WTC11 (cell line): ENCODE data around the gene MAPK11. TPM values are rescaled to one million over a fixed set of nuclear protein-coding genes. Genes with fewer than 3 reads are reported as not detected.

ENCODE experiments used
- ATAC-seq: fragments of 200-7000 bp; cut with Tn5 transposase; 2 replicates; pipeline ENCODE4 v1.10.0; 2021; ENCODE audit warnings: mild to moderate bottlenecking, moderate library complexity
- CTCF ChIA-PET: fragments of 300-600 bp; sonication (Branson Sonifier 250); formaldehyde crosslinking; loops from one replicate; lab custom pipeline; 2021; ENCODE audit warnings: antibody characterized with exemption; lab: Charles Lee
- POLR2A ChIA-PET: fragments of 350-600 bp; sonication (Branson Sonifier 250); formaldehyde crosslinking; loops from one replicate; lab custom pipeline; 2021; ENCODE audit warnings: antibody characterized with exemption; lab: Charles Lee
- DNase-seq: peaks from one replicate; pipeline ENCODE4 v3.0.0; 2021; ENCODE audit warnings: low spot score
- H3K27ac Mint-ChIP-seq: 2 replicates; pipeline ENCODE4 v1.8.0; 2021; ENCODE audit warnings: mixed read lengths
- H3K27me3 Mint-ChIP-seq: 2 replicates; pipeline ENCODE4 v1.8.0; 2021; ENCODE audit warnings: low read depth, mild to moderate bottlenecking, moderate library complexity, mixed read lengths
- H3K36me3 Mint-ChIP-seq: 2 replicates; pipeline ENCODE4 v1.8.0; 2021; ENCODE audit warnings: mixed read lengths
- H3K4me1 Mint-ChIP-seq: 2 replicates; pipeline ENCODE4 v1.8.0; 2022; ENCODE audit warnings: mixed read lengths
- H3K4me3 Mint-ChIP-seq: 2 replicates; pipeline ENCODE4 v1.8.0; 2021; ENCODE audit warnings: mild to moderate bottlenecking, moderate library complexity, mixed read lengths
- H3K9me3 Mint-ChIP-seq: 2 replicates; pipeline ENCODE4 v1.8.0; 2021; ENCODE audit warnings: mixed read lengths
- ATF1 ChIP-seq: sonication (generic); formaldehyde crosslinking; IDR thresholded peaks from 2 replicates; pipeline ENCODE4 v1.8.1; 2023; ENCODE audit warnings: mild to moderate bottlenecking, moderate library complexity, missing genetic modification reagents
- CREB1 ChIP-seq: sonication (generic); formaldehyde crosslinking; IDR thresholded peaks from 2 replicates; pipeline ENCODE4 v1.8.0; 2023; ENCODE audit warnings: mild to moderate bottlenecking, missing genetic modification reagents
- EMX1 ChIP-seq: fragments of 250-450 bp; sonication (Bioruptor Pico); IDR thresholded peaks from 2 replicates; pipeline ENCODE4 v1.8.0; 2021; ENCODE audit warnings: mild to moderate bottlenecking
- ESRRA ChIP-seq: sonication (generic); formaldehyde crosslinking; IDR thresholded peaks from 2 replicates; pipeline ENCODE4 v1.8.1; 2022; ENCODE audit warnings: mild to moderate bottlenecking, missing genetic modification reagents, borderline replicate concordance
- ETV6 ChIP-seq: sonication (generic); formaldehyde crosslinking; IDR thresholded peaks from 2 replicates; pipeline ENCODE4 v1.8.1; 2022; ENCODE audit warnings: mild to moderate bottlenecking, missing genetic modification reagents
- FOXK1 ChIP-seq: sonication (generic); formaldehyde crosslinking; IDR thresholded peaks from 2 replicates; pipeline ENCODE4 v1.8.0; 2022; ENCODE audit warnings: mild to moderate bottlenecking, moderate library complexity, missing genetic modification reagents
- GRHL2 ChIP-seq: fragments of 250-450 bp; sonication (Bioruptor Pico); IDR thresholded peaks from 2 replicates; pipeline ENCODE4 v1.8.0; 2022; ENCODE audit warnings: mild to moderate bottlenecking, moderate library complexity; ENCODE audit not compliant: insufficient replicate concordance, severe bottlenecking
- JAZF1 ChIP-seq: fragments of 250-450 bp; sonication (Bioruptor Pico); IDR thresholded peaks from 2 replicates; pipeline ENCODE4 v1.9.0; 2021; ENCODE audit warnings: moderate library complexity, mild to moderate bottlenecking, inconsistent platforms
- NFATC4 ChIP-seq: fragments of 250-450 bp; sonication (Bioruptor Pico); IDR thresholded peaks from 2 replicates; pipeline ENCODE4 v1.9.0; 2021; ENCODE audit warnings: mild to moderate bottlenecking
- NR3C1 ChIP-seq: sonication (generic); formaldehyde crosslinking; conservative IDR thresholded peaks from 2 replicates; pipeline ENCODE4 v1.8.1; 2023; ENCODE audit warnings: low read depth, mild to moderate bottlenecking, missing genetic modification reagents
- RELA ChIP-seq: sonication (generic); formaldehyde crosslinking; IDR thresholded peaks from 2 replicates; pipeline ENCODE4 v1.8.1; 2022; ENCODE audit warnings: missing genetic modification reagents, mild to moderate bottlenecking, borderline replicate concordance
- RORB ChIP-seq: fragments of 250-450 bp; sonication (Bioruptor Pico); IDR thresholded peaks from 2 replicates; pipeline ENCODE4 v1.9.0; 2021; ENCODE audit warnings: mild to moderate bottlenecking
- SMAD4 ChIP-seq: sonication (generic); formaldehyde crosslinking; IDR thresholded peaks from 2 replicates; pipeline ENCODE4 v1.8.0; 2022; ENCODE audit warnings: mild to moderate bottlenecking, missing genetic modification reagents
- SP1 ChIP-seq: sonication (generic); formaldehyde crosslinking; conservative IDR thresholded peaks from 2 replicates; pipeline ENCODE4 v1.8.1; 2022; ENCODE audit warnings: missing genetic modification reagents
- TCF7 ChIP-seq: sonication (generic); formaldehyde crosslinking; IDR thresholded peaks from 2 replicates; pipeline ENCODE4 v1.8.0; 2022; ENCODE audit warnings: mild to moderate bottlenecking, low read depth, missing genetic modification reagents, moderate library complexity
- ZBTB21 ChIP-seq: sonication (generic); formaldehyde crosslinking; IDR thresholded peaks from 2 replicates; pipeline ENCODE4 v1.8.1; 2023; ENCODE audit warnings: mild to moderate bottlenecking, missing genetic modification reagents, borderline replicate concordance
- total RNA-seq: library from RNA; stranded (reverse); gene quantifications from 3 replicates; pipeline ENCODE4 v1.2.3, GENCODE V29; 2021
- TF ChIP-seq, protein P1 (sequence below): fragments of 200-600 bp; IDR thresholded peaks from 2 replicates; pipeline ENCODE4 v1.8.0; 2022; ENCODE audit warnings: antibody characterized with exemption
- TF ChIP-seq, protein P2 (sequence below): fragments of 250-450 bp; sonication (Bioruptor Pico); IDR thresholded peaks from 2 replicates; pipeline ENCODE4 v2.1.2; 2022; ENCODE audit warnings: mild to moderate bottlenecking, moderate library complexity
- TF ChIP-seq, protein P3 (sequence below): sonication (generic); formaldehyde crosslinking; IDR thresholded peaks from 2 replicates; pipeline ENCODE4 v1.8.1; 2023; ENCODE audit warnings: mild to moderate bottlenecking, missing genetic modification reagents, moderate library complexity
- TF ChIP-seq, protein P4 (sequence below): sonication (generic); formaldehyde crosslinking; IDR thresholded peaks from 2 replicates; pipeline ENCODE4 v1.8.0; 2022; ENCODE audit warnings: missing genetic modification reagents
- TF ChIP-seq, protein P5 (sequence below): sonication (generic); formaldehyde crosslinking; IDR thresholded peaks from 2 replicates; pipeline ENCODE4 v1.8.0; 2022; ENCODE audit warnings: mild to moderate bottlenecking, missing genetic modification reagents
- TF ChIP-seq, protein P6 (sequence below): fragments of 250-450 bp; sonication (Bioruptor Pico); IDR thresholded peaks from 2 replicates; pipeline ENCODE4 v1.9.0; 2021; ENCODE audit warnings: mild to moderate bottlenecking

The MAPK11 gene
- total RNA-seq, 1 experiment from 2014 or later = 2.3 TPM

DNA sequence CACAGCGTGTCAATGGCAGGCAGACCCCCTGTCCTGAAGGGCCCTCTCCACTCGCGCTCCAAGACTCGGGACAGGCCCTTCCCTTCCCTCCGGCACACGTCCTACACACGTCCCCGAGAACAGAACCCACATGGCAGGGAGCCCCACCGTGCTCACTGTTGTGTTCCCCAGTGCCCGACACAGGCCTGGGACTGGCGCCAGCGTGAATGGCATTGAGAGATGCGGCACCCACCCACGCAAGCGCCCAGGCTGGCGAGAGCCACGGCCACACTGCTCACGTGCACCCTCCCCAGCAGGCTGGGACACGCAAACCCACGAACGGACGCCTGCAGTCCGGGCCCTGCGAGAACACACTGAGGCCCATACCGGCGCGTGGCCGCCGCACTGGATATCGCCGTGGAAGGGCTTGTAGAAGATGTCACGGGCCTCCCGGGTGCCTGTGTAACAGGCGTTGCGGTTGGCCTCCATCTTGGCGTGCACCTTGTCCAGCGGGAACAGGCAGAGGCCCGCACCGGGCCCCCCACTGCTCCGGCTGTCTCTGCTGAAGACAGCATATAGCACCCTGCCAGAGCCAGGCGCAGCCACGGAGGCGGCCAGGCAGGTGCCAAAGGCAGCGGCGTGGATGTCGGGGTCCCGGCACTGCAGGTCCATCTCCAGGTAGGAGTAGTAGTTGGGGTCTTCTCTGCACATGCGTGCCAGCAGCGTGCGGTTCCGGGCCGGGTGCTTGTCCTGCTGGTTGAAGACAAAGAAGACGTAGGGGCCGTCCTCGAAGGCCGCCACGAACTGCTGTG, 19.2 kb upstream of the MAPK11 start:
- Mint-ChIP-seq H3K4me3 (no peak overlapping the region), H3K27me3 (no peaks in the 10 kb centered on the region), H3K4me1 (peaks cover 10% of the 10 kb centered on the region), H3K9me3 (no peaks in the 10 kb centered on the region), H3K27ac (peak overlapping the region; percentile 49; the same call in 1 of the 2 replicates), H3K36me3 (peaks cover 4% of the 10 kb centered on the region; the same call in 1 of the 2 replicates)
- no peak for ATAC-seq
- TF ChIP-seq, protein P1, sequence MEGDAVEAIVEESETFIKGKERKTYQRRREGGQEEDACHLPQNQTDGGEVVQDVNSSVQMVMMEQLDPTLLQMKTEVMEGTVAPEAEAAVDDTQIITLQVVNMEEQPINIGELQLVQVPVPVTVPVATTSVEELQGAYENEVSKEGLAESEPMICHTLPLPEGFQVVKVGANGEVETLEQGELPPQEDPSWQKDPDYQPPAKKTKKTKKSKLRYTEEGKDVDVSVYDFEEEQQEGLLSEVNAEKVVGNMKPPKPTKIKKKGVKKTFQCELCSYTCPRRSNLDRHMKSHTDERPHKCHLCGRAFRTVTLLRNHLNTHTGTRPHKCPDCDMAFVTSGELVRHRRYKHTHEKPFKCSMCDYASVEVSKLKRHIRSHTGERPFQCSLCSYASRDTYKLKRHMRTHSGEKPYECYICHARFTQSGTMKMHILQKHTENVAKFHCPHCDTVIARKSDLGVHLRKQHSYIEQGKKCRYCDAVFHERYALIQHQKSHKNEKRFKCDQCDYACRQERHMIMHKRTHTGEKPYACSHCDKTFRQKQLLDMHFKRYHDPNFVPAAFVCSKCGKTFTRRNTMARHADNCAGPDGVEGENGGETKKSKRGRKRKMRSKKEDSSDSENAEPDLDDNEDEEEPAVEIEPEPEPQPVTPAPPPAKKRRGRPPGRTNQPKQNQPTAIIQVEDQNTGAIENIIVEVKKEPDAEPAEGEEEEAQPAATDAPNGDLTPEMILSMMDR = no peak
- TF ChIP-seq, protein P2, sequence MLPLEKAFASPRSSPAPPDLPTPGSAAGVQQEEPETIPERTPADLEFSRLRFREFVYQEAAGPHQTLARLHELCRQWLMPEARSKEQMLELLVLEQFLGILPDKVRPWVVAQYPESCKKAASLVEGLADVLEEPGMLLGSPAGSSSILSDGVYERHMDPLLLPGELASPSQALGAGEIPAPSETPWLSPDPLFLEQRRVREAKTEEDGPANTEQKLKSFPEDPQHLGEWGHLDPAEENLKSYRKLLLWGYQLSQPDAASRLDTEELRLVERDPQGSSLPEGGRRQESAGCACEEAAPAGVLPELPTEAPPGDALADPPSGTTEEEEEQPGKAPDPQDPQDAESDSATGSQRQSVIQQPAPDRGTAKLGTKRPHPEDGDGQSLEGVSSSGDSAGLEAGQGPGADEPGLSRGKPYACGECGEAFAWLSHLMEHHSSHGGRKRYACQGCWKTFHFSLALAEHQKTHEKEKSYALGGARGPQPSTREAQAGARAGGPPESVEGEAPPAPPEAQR (CRISPR knock-in tag) = no peak
- TF ChIP-seq FOXK1 (CRISPR knock-in tag) = no peak
- no peak for TF ChIP-seq ESRRA (CRISPR knock-in tag)
- no peak for TF ChIP-seq SP1 (CRISPR knock-in tag)
- TF ChIP-seq, protein P3, sequence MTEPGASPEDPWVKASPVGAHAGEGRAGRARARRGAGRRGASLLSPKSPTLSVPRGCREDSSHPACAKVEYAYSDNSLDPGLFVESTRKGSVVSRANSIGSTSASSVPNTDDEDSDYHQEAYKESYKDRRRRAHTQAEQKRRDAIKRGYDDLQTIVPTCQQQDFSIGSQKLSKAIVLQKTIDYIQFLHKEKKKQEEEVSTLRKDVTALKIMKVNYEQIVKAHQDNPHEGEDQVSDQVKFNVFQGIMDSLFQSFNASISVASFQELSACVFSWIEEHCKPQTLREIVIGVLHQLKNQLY (CRISPR knock-in tag) = no peak
- no peak for TF ChIP-seq JAZF1 (CRISPR knock-in tag)
- no peak for DNase-seq
- ChIA-PET CTCF (interaction anchor here (1.3 kb wide), 1 partner anchor 17 kb away, joined by 3 read pairs; no protein-coding TSS in a partner anchor), POLR2A (no interaction called here)

DNA sequence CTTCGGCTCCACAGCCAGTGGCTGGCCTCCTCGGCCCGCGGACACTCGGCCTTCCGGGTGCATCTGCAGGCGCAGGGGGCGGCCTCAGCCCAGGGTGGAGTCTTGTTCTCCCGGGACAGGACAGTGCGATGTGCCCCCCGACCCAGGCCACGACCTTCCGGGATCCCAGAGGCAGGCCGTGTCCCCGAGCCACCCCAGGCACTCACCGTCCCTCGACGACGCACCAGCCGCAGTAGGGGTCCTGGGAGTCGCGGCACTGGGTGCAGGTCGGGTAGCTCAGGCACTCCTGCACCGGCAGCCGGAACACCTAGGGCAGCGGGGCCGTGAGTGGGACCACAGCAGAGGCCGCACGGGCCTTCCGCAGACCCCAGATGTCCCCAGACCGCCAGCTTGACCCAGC, 17.6 kb upstream of the MAPK11 start:
- DNase-seq (no peak), ATAC-seq (no peak)
- POLR2A ChIA-PET = no interaction called here
- H3K4me3 Mint-ChIP-seq = no peak overlapping the region
- peaks cover 4% of the 10 kb centered on the region for H3K4me1 Mint-ChIP-seq
- no peak overlapping the region for H3K27ac Mint-ChIP-seq
- H3K36me3 Mint-ChIP-seq = peaks cover 4% of the 10 kb centered on the region; the same call in 1 of the 2 replicates
- CTCF ChIA-PET = no interaction called here
- H3K9me3 Mint-ChIP-seq = no peaks in the 10 kb centered on the region
- H3K27me3 Mint-ChIP-seq = no peaks in the 10 kb centered on the region
- TF ChIP-seq ATF1 (CRISPR knock-in tag) (no peak), SMAD4 (CRISPR knock-in tag) (no peak), CREB1 (CRISPR knock-in tag) (no peak), RELA (CRISPR knock-in tag) (no peak), TCF7 (CRISPR knock-in tag) (no peak), NFATC4 (no peak), RORB (CRISPR knock-in tag) (no peak), NR3C1 (CRISPR knock-in tag) (no peak), ZBTB21 (no peak), ETV6 (CRISPR knock-in tag) (no peak), EMX1 (CRISPR knock-in tag) (no peak), ESRRA (CRISPR knock-in tag) (no peak), GRHL2 (CRISPR knock-in tag) (no peak)
- TF ChIP-seq, protein P4, sequence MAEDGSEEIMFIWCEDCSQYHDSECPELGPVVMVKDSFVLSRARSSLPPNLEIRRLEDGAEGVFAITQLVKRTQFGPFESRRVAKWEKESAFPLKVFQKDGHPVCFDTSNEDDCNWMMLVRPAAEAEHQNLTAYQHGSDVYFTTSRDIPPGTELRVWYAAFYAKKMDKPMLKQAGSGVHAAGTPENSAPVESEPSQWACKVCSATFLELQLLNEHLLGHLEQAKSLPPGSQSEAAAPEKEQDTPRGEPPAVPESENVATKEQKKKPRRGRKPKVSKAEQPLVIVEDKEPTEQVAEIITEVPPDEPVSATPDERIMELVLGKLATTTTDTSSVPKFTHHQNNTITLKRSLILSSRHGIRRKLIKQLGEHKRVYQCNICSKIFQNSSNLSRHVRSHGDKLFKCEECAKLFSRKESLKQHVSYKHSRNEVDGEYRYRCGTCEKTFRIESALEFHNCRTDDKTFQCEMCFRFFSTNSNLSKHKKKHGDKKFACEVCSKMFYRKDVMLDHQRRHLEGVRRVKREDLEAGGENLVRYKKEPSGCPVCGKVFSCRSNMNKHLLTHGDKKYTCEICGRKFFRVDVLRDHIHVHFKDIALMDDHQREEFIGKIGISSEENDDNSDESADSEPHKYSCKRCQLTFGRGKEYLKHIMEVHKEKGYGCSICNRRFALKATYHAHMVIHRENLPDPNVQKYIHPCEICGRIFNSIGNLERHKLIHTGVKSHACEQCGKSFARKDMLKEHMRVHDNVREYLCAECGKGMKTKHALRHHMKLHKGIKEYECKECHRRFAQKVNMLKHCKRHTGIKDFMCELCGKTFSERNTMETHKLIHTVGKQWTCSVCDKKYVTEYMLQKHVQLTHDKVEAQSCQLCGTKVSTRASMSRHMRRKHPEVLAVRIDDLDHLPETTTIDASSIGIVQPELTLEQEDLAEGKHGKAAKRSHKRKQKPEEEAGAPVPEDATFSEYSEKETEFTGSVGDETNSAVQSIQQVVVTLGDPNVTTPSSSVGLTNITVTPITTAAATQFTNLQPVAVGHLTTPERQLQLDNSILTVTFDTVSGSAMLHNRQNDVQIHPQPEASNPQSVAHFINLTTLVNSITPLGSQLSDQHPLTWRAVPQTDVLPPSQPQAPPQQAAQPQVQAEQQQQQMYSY (CRISPR knock-in tag) = no peak
- TF ChIP-seq, protein P5, sequence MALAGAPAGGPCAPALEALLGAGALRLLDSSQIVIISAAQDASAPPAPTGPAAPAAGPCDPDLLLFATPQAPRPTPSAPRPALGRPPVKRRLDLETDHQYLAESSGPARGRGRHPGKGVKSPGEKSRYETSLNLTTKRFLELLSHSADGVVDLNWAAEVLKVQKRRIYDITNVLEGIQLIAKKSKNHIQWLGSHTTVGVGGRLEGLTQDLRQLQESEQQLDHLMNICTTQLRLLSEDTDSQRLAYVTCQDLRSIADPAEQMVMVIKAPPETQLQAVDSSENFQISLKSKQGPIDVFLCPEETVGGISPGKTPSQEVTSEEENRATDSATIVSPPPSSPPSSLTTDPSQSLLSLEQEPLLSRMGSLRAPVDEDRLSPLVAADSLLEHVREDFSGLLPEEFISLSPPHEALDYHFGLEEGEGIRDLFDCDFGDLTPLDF (CRISPR knock-in tag) = no peak
- TF ChIP-seq, protein P6, sequence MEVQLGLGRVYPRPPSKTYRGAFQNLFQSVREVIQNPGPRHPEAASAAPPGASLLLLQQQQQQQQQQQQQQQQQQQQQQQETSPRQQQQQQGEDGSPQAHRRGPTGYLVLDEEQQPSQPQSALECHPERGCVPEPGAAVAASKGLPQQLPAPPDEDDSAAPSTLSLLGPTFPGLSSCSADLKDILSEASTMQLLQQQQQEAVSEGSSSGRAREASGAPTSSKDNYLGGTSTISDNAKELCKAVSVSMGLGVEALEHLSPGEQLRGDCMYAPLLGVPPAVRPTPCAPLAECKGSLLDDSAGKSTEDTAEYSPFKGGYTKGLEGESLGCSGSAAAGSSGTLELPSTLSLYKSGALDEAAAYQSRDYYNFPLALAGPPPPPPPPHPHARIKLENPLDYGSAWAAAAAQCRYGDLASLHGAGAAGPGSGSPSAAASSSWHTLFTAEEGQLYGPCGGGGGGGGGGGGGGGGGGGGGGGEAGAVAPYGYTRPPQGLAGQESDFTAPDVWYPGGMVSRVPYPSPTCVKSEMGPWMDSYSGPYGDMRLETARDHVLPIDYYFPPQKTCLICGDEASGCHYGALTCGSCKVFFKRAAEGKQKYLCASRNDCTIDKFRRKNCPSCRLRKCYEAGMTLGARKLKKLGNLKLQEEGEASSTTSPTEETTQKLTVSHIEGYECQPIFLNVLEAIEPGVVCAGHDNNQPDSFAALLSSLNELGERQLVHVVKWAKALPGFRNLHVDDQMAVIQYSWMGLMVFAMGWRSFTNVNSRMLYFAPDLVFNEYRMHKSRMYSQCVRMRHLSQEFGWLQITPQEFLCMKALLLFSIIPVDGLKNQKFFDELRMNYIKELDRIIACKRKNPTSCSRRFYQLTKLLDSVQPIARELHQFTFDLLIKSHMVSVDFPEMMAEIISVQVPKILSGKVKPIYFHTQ (CRISPR knock-in tag) = no peak
